Measurements from ENCODE around the gene HIBADH. TPM values are rescaled to one million over a fixed set of nuclear protein-coding genes. Genes with fewer than 3 reads are reported as not detected.
"Not testable (repeated sequence)": the region's sequence is repeated elsewhere in the genome, so short reads cannot be mapped to it uniquely, and the experiment has no call there.

Gene HIBADH
- polyA plus RNA-seq, 3 donors, result 85.9 to 105 (median 86.9) TPM

DNA sequence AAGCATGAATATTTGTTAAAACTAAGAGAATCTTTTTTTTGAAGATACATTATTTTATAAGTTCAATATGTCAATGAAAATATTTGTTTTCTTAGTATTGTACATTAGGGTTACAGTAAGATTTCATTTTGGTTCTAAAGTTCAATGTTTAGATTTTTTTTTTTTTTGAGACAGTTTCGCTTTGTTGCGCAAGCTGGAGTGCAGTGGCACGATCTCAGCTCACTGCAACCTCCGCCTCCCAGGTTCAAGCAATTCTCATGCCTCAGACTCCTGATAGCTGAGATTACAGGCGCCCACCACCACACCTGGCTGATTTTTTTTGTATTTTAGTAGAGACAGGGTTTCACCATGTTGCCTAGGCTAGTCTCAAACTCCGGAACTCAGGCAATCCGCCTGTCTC is 84.5 kb downstream of the HIBADH start:
- DNase-seq (ENCODE audit: extremely low read depth in 1 of 11, low read depth in 9 of 11, low spot score in 4 of 11), result not testable (repeated sequence)

DNA sequence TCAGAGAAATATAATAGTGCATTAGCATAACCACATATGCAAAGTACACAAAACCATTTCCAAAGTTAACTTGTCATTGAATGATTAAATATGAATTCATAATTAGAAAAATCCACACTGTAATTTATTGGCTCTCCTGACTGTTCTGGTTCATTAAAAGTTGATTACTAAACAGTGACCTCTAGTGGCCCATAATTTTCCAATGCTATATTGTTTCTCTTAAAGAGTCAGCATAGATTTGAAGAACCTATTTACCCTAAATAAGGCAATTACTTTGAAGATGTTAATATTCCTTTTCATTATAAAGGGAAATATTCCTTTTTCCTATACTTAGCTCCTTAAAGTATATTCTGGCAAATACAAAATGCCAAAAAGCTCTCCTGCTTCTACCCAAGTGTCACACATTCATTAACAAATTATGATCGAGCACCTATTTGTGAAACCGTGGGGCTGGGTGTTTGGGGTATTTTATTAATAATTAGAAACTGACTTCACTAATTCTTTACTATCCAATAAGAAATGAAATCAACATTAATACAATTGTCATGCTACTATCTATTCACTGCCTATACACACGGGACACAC is 86.2 kb downstream of the HIBADH start:
- peak in 10 of 11 donors; percentile 17 to 50 (median 39) for DNase-seq (ENCODE audit: extremely low read depth in 1 of 11, low read depth in 9 of 11, low spot score in 4 of 11)

DNA sequence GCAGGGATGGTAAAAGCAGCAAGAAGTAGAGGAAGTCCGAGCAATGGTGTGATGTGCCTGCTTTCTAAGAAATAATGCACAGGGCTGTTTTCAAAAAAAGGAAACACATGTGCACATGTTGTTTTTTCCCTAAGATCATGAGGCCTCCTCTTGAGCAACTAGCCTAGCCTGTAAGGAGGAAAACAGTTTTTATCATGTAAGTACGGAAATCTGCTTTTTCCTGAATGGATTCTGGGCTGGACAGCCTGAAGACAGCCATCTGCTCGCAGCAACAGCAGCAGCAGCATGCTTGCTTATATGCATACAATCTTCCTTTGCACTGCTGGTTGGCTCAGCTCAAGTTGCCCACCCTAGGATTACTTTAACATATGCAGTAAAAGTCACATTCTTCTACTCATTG is 87.1 kb downstream of the HIBADH start:
- DNase-seq (ENCODE audit: extremely low read depth in 1 of 11, low read depth in 9 of 11, low spot score in 4 of 11), result peak in 7 of 11 donors; percentile 18 to 49 (median 26)

DNA sequence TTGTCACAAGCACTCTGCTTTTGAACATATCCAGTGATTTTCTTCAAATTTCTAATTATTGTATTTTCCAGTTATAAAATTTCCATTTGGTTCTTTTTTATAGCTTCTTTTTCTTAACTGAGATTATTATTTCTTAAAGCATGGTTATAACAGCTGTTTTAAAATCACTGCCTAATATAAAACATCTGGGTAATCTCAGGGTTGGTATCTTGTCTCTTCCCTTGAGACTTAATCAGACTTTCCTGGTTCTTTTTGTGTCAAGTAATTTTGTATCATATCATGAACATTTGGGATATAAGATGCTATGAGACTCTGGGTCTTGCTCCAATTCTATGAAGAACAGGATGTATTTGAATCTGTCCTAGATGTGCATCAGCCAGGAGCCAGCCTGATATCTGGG is 93.6 kb downstream of the HIBADH start:
- DNase-seq (ENCODE audit: extremely low read depth in 1 of 11, low read depth in 9 of 11, low spot score in 4 of 11), result no peak

GRCh38 chr7:27567266-27567665 is 95.4 kb downstream of the HIBADH start:
- DNase-seq (ENCODE audit: extremely low read depth in 1 of 11, low read depth in 9 of 11, low spot score in 4 of 11), result no peak

- no peak for DNase-seq (ENCODE audit: extremely low read depth in 1 of 11, low read depth in 9 of 11, low spot score in 4 of 11)
These were observed 97.7 kb downstream of the HIBADH start for GRCh38 chr7:27564881-27565482.

DNA sequence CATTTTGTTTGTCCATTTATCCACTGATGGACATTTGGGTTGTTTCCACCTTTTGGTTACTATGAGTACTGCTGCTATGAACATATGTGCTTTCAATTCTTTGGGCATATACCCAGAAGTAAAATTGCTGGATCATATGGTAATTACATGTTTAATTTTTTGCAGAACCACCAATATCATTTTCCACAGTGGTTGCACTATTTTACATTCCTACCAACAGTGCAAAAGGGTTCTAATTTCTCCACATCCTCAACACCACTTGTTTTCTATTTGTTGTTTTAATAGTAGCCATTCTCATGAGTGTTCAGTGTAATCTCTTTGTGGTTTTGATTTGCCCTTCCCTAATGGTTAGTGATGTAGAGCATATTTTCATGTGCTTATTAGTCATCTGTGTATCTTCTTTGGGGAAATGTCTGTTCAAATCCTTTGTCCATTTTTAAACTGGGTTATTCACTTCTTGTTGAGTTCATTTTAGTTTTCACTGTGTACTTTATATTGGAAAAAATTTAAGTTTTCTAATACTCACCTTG is 101.9 kb downstream of the HIBADH start:
- DNase-seq (ENCODE audit: extremely low read depth in 1 of 11, low read depth in 9 of 11, low spot score in 4 of 11), result no peak

DNA sequence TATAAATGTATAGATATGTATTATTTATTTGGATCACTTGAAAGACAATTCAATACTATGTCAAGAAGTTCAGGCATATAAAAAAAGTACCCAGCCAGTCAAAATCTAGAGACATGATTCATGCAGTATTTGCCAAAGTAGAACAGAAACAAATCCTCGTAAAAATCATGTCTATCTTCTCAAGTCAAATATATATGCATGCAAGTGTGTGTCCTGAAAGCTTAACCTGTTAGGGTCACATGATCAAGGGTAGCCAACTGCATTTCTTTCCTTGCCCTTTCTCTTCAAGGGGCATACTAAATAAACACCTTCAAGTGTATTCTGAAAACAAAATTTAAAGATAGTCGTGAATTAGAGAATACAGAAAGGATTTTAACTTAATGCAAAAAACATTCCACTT is 107.0 kb downstream of the HIBADH start:
- DNase-seq (ENCODE audit: extremely low read depth in 1 of 11, low read depth in 9 of 11, low spot score in 4 of 11), result no peak

- DNase-seq (ENCODE audit: extremely low read depth in 1 of 11, low read depth in 9 of 11, low spot score in 4 of 11), result no peak
These were observed 107.9 kb downstream of the HIBADH start for GRCh38 chr7:27554826-27555225.

- no peak for DNase-seq (ENCODE audit: extremely low read depth in 1 of 11, low read depth in 9 of 11, low spot score in 4 of 11)
These were observed 109.4 kb downstream of the HIBADH start for GRCh38 chr7:27553273-27553672.

- no peak for DNase-seq (ENCODE audit: extremely low read depth in 1 of 11, low read depth in 9 of 11, low spot score in 4 of 11)
These were observed 110.8 kb downstream of the HIBADH start for GRCh38 chr7:27551803-27552400.

DNA sequence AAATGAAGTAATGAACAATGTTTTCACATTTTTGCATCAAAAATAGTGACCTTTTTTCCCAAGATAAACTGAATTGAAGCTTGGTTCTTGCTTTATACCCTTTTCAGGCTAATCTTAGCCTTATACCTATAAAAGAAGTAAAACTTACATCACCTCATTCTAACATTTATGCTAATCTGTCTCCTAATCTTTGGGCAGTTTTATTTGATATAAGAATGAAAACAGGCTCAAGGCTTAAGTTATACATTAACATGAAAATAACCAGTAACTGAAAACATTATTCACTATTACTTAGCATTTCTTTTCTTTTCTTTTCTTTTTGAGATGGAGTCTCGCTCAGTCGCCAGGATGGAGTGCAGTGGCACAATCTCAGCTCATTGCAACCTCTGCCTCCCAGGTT is 113.1 kb downstream of the HIBADH start:
- DNase-seq (ENCODE audit: extremely low read depth in 1 of 11, low read depth in 9 of 11, low spot score in 4 of 11), result no peak

- no peak for DNase-seq (ENCODE audit: extremely low read depth in 1 of 11, low read depth in 9 of 11, low spot score in 4 of 11)
These were observed 114.4 kb downstream of the HIBADH start for GRCh38 chr7:27548304-27548703.

DNA sequence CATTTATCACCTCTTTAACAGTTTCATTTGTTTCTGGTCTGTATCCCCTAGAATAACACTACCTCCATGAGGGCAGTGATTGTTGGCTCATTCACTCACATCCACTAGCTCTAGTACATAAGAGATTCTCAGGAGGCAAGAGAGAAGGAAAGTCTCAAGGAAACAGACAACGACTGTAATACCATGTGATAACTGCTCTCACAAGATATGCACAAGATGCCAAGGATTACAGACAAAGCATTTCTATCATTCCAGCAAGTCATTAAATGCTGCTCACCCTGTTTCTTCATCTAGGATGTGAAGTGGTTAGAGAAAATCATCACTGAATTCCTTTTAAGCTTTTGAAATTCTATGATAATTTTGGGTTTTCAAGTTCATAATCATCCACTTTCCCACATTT is 115.3 kb downstream of the HIBADH start:
- no peak for DNase-seq (ENCODE audit: extremely low read depth in 1 of 11, low read depth in 9 of 11, low spot score in 4 of 11)

- no peak for DNase-seq (ENCODE audit: extremely low read depth in 1 of 11, low read depth in 9 of 11, low spot score in 4 of 11)
These were observed 116.1 kb downstream of the HIBADH start for GRCh38 chr7:27546610-27547009.

DNA sequence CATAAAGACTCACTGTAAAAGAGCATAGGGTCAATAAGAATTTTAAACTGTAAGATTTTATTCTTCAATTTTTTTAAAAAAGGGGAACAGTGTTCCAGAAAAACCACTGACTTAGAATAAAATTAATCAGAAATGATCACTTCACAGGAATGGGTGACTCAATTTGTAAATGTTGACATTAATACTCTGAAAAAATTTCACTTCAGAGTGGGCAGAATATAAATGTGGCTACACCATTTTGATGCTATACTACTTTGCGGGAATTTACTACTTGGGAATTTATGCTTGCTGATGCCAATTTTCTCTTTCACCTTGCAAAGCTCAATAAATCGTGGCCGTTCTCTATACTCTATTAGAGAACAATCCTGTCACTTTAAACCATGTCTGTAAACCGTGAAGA is 126.9 kb downstream of the HIBADH start:
- DNase-seq (ENCODE audit: extremely low read depth in 1 of 11, low read depth in 9 of 11, low spot score in 4 of 11), result no peak

DNA sequence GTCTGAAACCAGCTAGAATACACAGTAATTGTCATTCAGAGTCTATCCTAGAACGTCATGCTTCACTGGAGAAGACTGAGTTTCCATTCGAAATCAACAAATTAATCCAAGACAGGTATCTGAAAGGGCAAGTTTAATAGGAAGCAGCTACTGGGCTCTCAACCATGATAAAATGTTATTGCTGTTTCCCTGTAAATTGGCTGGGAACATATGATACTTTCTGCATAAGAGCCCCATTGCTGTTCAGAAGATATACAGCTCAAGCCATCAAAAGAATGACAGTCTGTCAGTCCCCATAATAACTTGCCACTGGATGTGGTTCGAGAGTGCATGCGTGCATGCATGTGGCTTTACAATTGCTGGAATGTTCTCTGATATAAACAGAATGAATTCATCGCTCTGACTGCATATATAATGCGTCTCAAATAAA is 129.0 kb downstream of the HIBADH start:
- DNase-seq (ENCODE audit: extremely low read depth in 1 of 11, low read depth in 9 of 11, low spot score in 4 of 11), result no peak

DNA sequence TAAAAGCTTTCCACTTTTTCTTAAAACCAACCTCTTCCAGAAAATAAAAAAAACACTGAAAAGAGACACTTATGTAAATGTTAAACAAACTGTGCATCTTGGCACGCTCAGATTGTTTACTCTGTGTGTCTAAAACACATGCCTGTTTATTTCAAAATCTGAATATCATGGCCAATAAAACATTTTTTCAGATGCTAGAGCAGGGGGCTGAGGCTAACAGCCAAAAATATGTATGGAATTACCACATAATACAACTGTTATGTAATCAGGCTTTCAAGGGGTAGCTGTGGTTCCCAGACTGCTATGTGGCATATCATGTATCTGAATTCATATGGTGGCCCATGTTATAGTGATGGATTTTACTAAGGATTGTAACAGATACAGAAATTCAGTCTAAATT is 130.4 kb downstream of the HIBADH start:
- no peak for DNase-seq (ENCODE audit: extremely low read depth in 1 of 11, low read depth in 9 of 11, low spot score in 4 of 11)

DNA sequence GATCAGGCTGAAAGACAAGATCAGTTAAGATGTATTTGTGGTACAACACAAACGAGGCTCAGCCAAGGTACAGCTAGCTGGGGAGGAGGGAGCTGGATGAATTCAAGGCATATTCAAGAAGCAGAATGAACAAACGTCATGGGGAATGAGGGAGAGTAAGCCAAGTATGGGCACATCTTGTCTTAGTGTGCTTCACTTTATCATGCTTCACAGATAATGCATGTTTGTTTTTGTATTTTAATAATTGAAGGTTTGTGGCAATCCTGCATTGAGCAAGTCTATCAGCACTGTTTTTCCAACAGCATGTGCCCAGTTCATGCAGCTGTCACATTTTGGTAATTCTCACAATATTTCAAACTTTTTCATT is 135.4 kb downstream of the HIBADH start:
- no peak for DNase-seq (ENCODE audit: extremely low read depth in 1 of 11, low read depth in 9 of 11, low spot score in 4 of 11)

- DNase-seq (ENCODE audit: extremely low read depth in 1 of 11, low read depth in 9 of 11, low spot score in 4 of 11), result no peak
These were observed 135.9 kb downstream of the HIBADH start for GRCh38 chr7:27526611-27527347.

Data from renal cortex interstitium (tissue), 11 donors.